Activated CD4-positive, alpha-beta T cell treated with anti-CD3 and anti-CD28 coated beads for 1 hour (primary cell): Measurements from ENCODE around the gene PTP4A2.
"Not testable (repeated sequence)": the region's sequence is repeated elsewhere in the genome, so short reads cannot be mapped to it uniquely, and the experiment has no call there.

Experiments
- DNase-seq: peaks from one replicate; pipeline ENCODE4 v3.0.0-alpha.2; 2020

PTP4A2 gene

DNA sequence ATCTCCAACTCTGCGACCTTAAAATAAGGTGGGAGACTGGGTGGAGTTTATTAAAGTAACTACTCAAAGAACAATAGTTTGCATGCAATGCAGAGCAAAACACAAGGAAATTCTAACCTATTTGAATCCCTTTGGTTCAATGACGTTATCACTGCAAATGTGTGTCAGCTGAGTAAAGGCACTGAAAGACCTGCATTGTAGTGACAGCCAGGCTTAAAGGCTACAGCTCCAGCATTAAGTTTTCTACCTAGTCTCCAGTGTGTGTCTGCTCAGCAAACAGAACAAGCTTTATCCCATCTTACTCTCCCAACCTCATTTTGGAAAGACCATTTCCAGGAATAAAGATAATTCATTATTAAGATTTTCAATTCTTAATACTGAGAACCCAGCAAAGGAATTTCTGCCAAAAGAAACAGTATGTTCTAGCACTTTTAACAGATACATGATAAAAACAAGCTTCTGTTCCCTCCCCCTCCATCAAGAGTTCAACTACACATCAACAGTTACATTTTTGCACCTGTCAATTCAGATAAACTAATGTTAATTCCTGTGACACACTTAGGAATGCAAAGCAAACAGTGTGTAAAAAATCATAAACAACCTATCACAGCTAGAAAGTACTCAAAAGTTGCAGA lies 14.2 kb downstream of the PTP4A2 start:
- no peak for DNase-seq

DNA sequence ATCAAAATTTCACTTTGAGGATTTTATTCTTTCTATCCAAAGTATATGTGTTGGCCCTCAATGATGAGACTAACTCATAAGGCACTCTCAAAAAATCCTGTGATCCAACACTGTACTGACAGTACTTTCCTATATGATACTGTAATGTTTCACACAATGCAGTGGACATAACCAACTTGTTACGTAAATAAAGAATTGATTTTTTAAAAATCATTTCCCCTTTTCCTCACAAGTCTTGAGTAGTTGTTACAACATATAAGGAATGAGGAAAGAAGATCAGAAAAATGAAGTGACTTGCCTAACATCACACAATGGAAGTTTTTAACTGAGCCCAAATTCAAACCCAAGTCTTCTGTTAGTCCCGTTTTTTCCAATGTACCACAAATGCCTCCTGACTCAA lies 17.2 kb downstream of the PTP4A2 start:
- no peak for DNase-seq

DNA sequence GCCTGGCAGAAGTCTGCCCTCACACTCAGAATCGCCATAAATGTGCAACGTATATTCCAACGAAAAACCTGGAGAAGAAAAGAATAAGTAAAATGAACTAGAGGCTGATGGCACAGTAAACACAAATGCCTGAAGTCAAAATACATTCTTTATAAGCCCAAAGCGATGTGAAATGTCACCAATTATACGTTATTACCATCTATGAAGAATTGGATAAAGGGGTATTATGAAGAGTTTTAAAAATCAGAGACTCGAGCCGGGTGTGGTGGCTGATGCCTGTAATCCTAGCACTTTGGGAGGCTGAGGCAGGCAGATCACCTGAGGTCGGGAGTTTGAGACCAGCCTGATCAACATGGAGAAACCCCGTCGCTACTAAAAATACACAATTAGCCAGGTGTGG lies 18.6 kb downstream of the PTP4A2 start:
- DNase-seq: no peak

DNA sequence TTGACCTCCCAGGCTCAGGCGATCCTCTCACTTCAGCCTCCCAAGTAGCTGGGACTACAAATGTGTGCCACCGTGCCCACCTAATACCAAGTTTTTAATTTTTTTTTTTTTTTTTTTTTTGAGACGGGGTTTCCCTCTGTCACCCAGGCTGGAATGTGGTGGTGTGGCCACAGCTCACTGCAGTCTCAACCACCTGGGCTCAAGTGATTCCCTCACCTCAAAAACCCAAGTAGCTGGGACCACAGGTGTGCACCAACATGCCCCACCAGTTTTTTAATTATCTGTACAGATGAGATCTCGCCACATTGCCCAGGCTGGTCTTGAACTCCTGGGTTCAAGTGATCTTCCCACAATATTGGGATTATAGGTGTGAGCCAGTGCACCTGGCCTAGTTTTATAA lies 22.7 kb downstream of the PTP4A2 start:
- no peak for DNase-seq

DNA sequence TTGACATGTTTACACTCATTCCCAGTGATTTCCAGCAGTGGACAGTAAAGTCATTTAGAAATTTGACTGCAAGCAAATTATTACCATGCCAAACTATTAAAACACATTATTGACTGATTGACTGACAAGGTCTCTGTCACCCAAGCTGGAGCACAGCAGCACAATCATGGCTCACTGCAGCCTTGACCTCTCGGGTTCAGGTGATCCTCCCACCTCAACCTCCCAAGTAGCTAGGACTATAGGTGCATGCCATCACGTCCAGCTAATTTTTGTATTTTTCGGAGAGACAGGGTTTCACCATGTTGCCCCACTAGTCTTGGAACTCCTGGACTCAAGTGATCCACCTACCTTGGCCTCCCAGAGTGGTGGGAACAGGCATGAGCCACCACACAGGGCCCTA lies 24.2 kb downstream of the PTP4A2 start:
- no peak for DNase-seq

DNA sequence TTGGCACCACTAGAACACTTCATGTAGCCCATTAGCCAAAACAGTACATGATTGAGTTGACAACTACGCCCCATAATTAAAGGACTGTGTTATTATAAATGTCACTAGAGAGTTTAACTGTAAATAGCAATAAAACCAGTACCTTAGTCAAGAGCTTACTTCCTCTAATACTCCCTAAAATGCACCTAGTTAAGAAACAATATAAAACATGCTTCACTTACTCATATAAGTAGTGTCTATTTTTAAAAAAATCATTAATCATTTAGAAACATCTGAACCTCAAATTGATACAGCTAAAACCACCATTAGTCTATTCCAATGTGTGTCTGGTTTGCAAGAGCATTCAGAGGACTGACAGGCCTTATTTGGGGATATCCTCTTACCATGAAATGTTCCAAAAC lies 25.3 kb downstream of the PTP4A2 start:
- no peak for DNase-seq

DNA sequence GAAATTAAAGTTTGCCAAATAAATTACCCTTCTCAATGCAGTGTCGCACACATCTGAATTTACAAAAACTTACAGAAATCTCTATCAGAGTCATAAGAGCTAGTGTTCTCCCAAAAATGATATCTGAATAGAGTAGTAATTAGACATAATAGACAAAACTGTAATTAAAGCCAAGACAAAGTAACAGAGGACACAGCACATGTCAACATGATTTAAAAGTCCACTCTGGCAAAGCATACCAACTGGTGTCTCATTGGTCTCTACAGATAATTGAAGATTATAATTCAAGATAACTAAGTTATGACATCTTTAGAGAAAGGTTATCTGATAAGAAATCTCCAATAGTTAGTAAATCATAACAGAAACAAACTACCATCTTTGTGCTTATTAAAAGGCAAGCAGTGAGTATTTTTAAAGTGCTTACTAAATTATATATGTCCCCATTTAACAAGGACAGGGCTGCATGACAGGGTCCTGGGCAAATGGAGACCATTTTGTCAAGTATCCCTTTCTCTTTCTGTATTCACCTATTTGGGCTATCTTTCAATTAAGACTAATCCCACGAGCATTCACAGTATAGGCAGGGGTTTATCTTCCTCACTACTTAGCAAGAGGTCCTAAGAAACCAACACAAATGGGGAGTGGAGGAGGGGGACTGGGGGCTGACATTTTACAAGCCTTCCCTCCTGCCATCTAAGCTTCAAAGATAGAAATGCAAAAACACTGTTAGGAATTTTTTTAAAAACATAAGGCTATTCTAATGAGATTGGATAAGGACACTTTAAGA lies 26.0 kb downstream of the PTP4A2 start:
- no peak for DNase-seq

DNA sequence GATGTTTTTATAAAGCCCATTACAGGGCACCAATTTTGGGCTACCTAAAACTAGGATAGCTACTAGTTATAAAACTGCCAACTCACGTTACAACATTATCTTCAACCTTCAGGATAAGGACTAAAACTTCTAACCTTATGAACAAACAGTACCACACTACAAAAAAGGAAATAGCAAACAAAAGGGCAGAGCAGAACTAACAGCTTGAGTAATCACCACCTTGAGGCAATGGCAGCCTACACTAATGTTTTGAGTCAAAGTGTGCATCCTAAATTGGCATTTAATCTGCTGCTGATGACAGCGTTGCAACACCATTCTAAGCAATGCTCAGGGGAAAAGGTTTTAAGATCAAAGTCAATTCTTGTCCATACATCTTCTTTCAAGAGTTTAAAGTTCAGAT lies 27.2 kb downstream of the PTP4A2 start:
- no peak for DNase-seq

DNA sequence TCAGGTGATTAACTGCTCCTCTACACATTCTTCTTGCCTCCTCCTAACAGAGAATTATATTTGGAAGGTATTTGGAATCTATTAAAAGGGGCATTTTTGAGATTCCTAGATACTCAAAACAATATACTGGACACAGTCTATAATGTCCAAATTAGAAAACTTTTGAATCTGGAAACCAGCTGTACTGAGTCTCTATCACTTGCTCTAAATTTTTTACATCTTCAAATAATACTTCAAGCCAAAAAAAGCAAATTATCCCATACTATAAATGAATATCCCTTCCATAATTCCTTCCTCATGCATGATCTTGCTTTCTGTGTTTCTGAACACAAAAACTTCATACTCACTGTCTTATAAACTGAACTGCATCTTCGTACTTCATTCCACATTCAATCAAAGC lies 28.5 kb downstream of the PTP4A2 start:
- no peak for DNase-seq

DNA sequence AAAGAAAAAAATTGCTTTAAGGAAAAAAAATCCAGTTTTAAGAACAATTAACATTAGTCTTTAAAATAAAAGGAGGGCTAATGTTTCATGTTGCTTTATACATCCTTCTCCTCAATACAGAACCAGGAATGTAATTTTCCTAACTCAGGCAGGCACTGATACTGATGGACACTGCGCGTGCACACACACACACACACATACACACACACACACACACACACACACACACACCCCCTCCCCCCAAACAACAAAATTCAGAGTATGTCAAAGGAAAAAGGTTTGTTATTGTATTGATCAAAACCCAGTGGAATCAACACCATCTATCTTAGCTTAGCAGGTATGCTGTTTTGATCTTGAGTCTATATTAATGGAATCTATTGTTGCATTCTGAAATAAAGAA lies 31.6 kb downstream of the PTP4A2 start:
- DNase-seq: no peak

DNA sequence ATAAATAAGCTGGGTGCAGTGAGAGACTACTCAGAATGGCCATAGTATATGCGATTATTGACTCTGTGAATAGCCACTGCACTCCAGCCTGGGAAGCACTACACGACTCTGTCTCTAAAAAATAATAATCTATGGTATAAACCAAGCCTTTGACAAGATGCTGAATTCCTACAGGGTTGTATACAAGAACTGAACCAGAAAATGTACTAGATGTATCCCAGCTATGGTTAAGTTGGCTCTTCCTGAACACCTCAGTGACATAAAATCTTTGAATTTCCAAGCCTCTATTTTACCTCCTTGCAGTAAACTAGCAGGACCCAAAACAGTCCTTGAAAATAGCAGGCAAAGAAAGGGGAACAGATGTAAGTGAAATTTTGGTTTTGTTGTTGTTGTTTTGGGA lies 32.5 kb downstream of the PTP4A2 start:
- no peak for DNase-seq

DNA sequence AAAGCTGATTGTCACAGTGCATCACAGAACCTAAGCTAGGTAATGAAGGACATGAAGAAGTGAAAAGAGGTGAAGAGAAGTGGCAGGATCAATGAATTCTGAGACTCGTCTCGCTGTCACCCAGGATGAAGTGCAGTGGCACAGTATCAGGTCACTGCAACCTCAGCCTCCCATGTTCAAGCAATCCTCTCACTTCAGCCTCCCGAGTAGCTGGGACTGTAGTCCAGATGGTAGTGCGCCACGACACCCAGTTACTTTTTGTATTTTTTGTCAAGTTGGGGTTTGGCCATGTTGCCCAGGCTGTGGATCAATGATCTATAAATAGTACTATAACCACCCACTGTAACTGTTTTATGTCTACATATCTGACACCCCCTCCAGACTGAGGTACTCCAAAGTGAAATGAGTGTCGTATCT lies 33.1 kb downstream of the PTP4A2 start:
- no peak for DNase-seq

DNA sequence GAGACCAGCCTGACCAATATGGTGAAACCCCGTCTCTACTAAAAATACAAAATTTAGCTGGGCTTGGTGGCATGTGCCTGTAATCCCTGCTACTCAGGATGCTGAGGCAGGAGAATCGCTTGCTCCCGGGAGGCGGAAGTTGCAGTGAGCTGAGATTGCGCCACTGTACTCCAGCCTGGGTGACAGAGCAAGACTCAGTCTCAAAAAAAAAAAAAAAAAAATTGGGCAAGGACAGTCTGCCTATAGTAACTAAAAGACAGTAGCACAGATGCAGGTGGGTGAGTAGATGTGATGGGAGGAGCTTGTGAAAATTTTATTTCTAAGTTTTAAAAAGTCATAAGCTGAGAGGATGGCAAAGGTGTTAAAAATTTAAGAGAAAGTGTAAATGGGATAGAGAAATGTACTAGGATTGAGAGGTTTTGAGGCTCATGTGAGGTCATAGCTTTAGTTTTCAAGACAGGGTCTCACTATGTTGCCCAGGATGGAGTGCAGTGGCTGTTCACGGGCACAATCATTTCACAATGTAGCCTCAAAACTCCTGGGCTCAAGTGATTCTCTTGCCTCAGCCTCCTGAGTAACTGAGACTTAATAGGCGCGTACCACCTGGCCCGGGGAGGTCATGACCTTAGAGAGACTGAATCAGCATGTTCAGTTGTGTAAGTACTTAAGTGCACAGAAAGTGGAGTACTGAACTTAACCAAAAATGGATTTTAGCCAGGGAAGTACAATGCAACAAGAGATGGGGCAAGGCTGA lies 33.7 kb downstream of the PTP4A2 start:
- no peak for DNase-seq

DNA sequence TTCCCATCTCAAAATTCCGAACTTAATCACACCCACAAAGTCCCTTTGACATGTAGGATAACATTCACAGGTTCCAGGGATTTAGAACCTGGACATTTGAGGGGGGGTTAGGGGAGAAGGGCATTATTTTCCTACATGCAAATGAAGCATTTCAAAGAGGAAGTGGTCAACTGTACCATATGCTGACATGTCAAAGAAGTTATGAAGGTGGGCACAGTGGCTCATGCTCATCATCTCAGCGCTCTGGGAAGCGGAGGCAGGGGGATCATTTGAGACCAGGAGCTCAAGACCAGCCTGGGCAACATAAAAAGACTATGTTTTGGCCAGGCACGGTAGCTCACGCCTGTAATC lies 35.7 kb downstream of the PTP4A2 start:
- DNase-seq: no peak

DNA sequence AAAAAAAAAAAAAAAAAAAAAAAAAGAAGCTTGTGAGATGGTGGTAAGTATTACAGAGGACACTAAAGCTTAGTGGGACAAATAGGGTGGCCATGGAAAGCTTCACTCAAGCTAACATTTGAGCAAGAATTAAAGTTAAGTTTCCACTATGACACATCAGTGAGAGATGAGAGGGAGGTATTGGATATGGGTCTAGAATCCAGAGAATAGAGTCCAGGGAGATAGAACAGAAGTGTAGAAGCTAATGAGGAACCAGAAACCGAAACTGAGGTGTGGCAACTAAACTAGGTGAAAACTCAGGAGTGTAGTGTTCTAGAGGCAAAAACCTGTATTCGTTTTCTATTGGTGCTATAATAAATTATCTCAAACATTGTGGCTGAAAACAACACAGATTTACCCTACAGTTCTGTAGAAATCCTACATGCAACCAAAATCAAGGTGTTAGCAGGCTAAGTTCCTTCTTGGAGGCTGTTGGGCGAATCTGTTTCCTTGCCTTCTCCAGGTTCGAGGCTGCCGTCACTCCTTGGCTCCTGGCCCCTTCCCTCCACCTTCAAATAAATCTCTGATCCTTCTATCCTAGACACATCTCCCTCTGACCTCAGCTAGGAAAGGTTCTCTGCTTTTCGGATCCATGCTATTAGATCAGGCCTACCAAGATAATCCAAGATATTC lies 36.2 kb downstream of the PTP4A2 start:
- no peak for DNase-seq

DNA sequence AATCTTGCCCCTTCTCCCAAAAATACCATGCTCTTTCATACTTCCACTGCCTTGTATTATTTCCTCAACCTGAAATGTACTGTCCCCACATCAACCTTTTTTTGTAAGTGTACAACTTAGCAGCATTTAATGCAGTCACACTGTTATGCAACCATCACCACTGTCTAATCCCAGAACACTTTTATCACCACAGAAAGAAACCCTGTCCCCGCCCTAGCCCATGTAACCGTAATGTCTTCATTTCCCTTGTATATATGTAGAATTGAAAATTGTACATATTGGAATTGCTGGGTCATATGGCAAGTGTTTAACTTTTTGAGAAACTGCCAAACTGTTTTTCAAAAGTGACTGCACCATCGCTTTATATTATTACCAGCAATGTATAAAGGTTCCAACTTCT lies 37.4 kb downstream of the PTP4A2 start:
- no peak for DNase-seq

DNA sequence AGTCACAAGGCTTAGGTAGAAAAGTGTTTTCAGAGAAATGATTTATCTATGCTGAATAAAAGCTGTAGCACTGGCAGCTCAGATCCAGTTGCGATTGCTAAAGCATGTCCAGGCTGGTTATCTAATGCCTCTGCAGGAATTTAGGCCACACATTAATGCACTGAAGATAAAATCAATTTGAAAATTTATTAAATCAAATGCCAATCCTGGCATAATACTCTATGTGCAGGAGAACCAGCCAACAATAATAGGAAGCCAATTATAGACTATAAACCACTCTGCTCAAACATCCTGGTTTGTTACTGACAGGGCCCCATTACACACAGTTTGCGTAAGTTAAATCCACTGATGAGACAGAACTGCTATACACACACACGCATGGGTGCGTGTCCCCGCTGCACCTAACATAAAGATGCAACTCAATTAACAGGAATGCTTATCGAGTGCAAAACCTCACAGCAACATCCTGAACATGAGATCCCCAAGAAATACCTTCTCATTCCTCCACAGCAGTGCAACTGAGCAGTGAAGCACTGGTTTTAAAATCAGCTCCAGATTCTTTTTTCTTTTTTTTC lies 40.6 kb downstream of the PTP4A2 start:
- DNase-seq: no peak

DNA sequence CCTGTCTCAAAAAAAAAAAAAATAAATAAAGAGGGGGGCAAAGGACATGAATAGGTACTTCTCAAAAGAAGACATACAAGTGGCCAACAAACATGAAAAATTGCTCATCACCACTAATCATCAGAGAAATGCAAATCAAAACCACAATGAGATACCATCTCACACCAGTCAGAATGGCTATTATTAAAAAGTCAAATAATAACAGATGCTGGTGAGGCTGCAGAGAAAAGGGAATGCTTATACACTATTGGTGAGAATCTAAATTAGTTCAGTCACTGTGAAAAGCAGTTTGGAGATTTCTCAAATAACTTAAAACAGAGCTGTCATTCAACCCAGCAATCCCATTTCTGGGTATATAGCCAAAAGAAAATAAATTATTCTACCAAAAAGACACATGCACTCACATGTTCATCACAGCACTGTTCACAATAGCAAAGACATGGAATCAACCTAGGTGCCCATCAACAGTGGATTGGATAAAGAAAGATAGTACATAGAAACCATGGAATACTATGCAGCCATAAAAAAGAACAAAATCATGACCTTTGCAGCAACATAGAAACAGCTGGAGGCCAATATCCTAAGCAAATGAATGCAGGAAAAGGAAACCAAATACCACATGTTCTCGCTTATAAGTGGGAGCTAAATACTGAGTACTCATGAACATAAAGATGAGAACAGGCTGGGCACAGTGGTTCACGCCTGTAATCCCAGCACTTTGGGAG lies 42.5 kb downstream of the PTP4A2 start:
- DNase-seq: not testable (repeated sequence)

DNA sequence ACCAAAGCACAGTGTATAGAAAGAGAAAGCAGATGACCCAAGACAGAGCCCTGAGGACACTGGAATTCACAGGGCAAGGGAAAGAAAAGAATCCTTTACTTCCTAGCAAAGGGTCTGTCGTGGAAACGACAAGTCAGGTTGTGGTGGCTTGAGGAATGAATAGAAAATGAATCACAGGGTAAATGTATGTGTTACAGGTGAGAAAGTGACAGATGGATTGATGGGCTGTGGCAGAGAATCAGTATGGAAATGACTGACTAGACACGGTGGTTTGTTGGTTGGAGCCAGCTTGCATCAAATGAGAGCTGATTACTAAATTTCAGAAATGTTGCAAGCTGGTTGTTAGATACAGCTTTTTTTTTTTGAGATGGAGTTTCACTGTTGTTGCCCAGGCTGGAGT lies 46.9 kb downstream of the PTP4A2 start:
- no peak for DNase-seq

DNA sequence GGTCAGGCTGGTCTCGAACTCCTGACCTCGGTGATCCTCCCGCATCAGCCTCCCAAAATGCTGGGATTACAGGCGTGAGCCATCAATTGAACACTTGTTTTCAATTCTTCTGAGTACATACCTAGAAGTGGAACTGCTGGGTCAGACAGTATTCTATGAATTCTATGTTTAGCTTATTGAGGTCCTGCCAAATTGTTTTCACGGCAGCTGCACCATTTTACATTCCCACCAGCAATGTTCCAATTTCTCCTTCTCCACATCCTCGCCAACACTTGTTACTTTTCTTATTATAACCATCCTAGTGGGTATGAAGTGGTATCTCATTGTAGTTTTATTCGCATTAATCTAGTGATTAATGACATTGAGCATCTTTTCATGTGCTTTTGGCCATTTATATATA lies 49.9 kb downstream of the PTP4A2 start:
- no peak for DNase-seq

DNA sequence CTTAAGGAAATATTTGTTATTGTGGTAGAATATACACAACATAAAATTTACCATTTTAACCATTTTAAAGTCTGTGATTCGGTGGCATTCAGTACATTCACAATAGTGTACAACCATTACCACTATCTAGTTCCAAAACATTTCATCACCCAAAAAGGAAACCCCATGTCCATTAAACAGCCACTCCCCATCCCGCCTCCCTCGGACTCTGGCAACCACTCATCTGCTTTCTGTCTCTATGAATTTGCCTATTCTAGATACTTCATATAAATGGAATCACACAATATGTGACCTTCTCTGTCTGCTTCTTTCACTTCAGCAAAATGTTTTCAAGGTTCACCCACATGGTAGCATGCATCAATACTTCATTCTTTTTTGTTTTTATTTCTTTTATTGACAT lies 51.3 kb downstream of the PTP4A2 start:
- DNase-seq: no peak

DNA sequence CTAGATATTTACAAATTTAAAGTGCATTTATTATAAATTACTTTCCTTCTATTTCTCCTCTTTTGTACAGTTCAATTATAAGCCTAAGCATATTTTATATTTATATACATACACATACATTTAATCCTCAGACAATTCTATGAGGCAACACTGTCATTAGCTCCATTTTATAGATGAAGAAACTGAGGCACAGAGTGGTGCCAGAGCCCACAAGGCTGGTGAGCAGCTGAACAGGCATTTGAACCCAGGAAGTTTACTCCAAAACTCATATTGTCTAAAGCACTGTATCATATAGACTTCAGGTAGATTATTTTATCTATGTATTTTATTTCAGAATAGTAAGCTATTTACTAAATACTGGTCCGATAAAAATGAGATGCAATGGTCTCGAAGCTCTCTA lies 52.3 kb downstream of the PTP4A2 start:
- no peak for DNase-seq
